Duodenal mucosa (tissue), 2 donors: ENCODE data around the gene PCSK5.

Experiments
- H3K27ac ChIP-seq: one replicate; pipeline ENCODE4 v1.7.0; 2013; ENCODE audit warnings: low read depth, low read length
- H3K27me3 ChIP-seq, 2 donors: one replicate each; pipeline ENCODE4 v1.7.0; 2013; ENCODE audit warnings: low read length in 2 of 2, control low read depth in 1 of 2; ENCODE audit not compliant: insufficient read depth in 2 of 2, control insufficient read depth in 1 of 2
- H3K36me3 ChIP-seq, 2 donors: one replicate each; pipeline ENCODE4 v1.7.0; 2013; ENCODE audit warnings: low read length in 2 of 2, control low read depth in 1 of 2; ENCODE audit not compliant: insufficient read depth in 2 of 2, control insufficient read depth in 1 of 2
- H3K4me1 ChIP-seq, 2 donors: one replicate each; pipeline ENCODE4 v1.7.0; 2013; ENCODE audit warnings: low read length in 2 of 2, control low read depth in 1 of 2; ENCODE audit not compliant: insufficient read depth in 2 of 2, control insufficient read depth in 1 of 2
- H3K4me3 ChIP-seq, 2 donors: one replicate each; pipeline ENCODE4 v1.7.0; 2013; ENCODE audit warnings: low read length in 2 of 2, low read depth in 1 of 2
- H3K9ac ChIP-seq, 2 donors: one replicate each; pipeline ENCODE4 v1.7.0; 2013; ENCODE audit warnings: low read length in 2 of 2, low read depth in 1 of 2
- H3K9me3 ChIP-seq, 2 donors: one replicate each; pipeline ENCODE4 v1.7.0; 2013; ENCODE audit warnings: low read length in 2 of 2, control low read depth in 1 of 2; ENCODE audit not compliant: control insufficient read depth in 1 of 2

The PCSK5 gene

DNA sequence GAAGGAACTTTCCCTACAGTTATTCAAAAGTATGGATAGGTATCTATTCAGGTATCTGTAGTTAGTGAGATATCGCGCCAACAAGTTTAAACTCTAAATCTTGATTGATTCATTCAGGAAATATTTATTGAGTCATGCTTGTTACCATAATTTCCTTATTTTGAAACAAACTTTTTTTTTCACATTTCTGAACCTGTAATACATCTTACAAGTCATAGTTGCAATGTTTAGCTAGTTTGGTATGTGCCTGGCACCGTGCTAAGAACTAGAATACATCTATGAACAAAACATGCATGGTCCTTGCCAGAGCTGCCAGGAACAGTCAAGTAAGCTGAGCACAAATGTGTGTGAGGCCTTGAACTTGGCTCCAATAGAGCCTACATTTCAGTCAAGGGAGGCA lies 226.4 kb downstream of the PCSK5 start:
- Histone ChIP-seq H3K9me3 (no peaks in the 10 kb centered on the region), H3K36me3 (peaks cover 12 to 25% of the 10 kb centered on the region in 2 donors), H3K27ac (no peak overlapping the region), H3K9ac (no peak overlapping the region), H3K4me3 (no peak overlapping the region), H3K4me1 (no peaks in the 10 kb centered on the region), H3K27me3 (no peaks in the 10 kb centered on the region)

DNA sequence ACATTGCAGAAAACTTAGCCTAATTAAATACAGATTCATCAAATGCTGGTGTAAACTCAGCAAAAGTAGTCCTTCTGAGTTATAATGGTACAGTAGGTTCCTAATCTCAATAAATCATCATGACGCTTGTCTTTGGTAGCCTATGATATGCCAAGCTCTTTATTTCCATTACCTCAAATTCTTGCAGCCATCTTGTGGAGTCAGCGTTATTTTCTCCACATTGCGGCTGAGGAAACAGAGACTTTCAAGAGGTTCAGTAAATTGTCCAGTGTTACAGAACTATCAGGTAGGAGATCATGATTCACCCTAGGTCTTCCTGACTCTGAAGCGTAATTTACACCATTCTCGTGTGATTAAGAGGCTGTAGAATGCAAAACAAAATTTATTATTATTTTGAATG lies 237.2 kb downstream of the PCSK5 start:
- H3K9me3 ChIP-seq = no peaks in the 10 kb centered on the region
- peaks cover 5 to 12% of the 10 kb centered on the region in 2 donors for H3K36me3 ChIP-seq
- H3K4me1 ChIP-seq = no peaks in the 10 kb centered on the region
- no peak overlapping the region for H3K9ac ChIP-seq
- no peak overlapping the region for H3K27ac ChIP-seq
- H3K27me3 ChIP-seq = no peaks in the 10 kb centered on the region
- no peak overlapping the region for H3K4me3 ChIP-seq

DNA sequence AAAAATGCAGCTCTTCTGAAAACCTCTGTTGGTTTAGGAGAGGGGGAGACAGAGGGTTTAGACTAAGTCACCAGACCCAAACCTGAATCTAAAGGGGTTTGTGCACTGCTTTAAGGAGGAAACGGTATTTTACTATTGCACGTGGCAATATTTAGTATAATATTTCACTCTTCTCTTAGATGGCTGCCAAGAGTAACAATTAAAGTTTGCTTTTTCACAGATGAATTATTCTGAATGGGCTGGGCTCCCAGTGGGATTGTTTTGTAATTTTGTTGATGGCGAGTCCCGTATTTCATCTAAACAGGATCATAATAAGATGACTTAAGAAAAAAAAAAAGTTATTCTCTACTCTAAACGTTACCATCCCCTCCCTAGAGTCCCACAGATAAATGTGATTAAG lies 245.4 kb downstream of the PCSK5 start:
- no peaks in the 10 kb centered on the region for H3K27me3 ChIP-seq

DNA sequence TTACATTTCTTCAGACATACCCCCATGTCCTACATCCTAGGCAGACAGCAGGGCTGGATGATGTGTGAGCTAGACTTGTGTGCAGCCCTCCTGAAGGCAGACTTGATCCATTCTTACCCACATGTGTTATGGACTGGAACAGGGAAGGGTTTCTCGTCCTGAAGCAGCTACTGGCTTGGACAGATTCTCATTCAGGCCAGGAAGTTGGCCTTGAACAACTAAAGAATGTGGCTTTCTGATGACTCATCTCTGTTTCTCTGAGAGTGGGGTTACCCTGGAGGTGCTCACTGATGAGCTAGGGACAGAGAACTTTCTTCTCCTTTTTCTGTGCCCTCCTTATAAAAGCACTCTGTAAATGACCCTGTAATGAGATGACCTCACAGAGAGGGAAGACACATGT lies 246.5 kb downstream of the PCSK5 start:
- no peaks in the 10 kb centered on the region for H3K4me1 ChIP-seq

More for the DNA sequence above, 245.4 kb downstream of the PCSK5 start:
- Histone ChIP-seq H3K36me3 (peaks cover 4 to 9% of the 10 kb centered on the region in 2 donors), H3K4me3 (no peak overlapping the region), H3K9ac (no peak overlapping the region), H3K27ac (no peak overlapping the region), H3K4me1 (no peaks in the 10 kb centered on the region), H3K9me3 (no peaks in the 10 kb centered on the region)

DNA sequence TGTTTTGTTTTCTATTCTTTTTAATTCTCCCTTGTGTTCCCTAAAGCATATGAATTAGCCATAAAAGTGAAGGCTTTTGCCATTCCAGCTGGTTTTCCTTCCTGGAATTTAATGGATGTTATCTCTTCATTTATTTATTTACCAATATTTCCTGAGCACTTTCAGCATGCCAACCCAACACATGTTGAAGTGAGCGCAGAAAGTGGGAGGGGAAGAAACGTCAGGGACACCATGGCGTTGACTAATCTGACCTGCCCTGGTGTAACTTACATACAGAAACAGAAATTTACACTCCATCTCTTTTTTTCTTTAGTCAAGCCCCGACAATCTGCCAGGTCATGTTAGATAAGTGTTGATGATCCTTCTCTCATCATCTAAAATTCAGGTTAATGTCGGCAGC lies 247.5 kb downstream of the PCSK5 start:
- H3K27me3 ChIP-seq = no peaks in the 10 kb centered on the region
- H3K4me3 ChIP-seq = no peak overlapping the region
- no peaks in the 10 kb centered on the region for H3K4me1 ChIP-seq
- peaks cover 4 to 7% of the 10 kb centered on the region in 2 donors for H3K36me3 ChIP-seq
- H3K9me3 ChIP-seq = no peaks in the 10 kb centered on the region
- no peak overlapping the region for H3K9ac ChIP-seq
- no peak overlapping the region for H3K27ac ChIP-seq

More for the DNA sequence above, 246.5 kb downstream of the PCSK5 start:
- H3K27me3 ChIP-seq = no peaks in the 10 kb centered on the region
- H3K9me3 ChIP-seq = no peaks in the 10 kb centered on the region
- H3K9ac ChIP-seq = no peak overlapping the region
- no peak overlapping the region for H3K4me3 ChIP-seq
- no peak overlapping the region for H3K27ac ChIP-seq
- peaks cover 4 to 9% of the 10 kb centered on the region in 2 donors for H3K36me3 ChIP-seq

DNA sequence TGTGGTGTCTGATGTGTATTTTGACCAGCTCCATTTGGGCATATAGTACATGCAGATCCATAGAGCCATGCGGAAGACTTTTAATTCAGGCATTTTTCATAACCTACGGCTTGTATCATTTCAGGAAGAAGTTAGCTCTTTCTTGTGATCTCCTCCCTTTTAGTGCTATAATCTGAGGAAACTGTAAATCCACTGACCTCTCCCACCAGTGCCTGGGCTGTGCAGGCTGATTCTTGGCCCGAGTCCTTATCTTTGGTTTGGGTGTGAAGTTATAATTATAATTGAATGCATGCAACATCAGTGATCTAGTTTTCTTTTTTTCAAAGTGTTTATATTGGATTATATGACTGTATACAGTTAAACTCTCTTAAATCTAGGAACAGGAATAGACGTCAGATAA lies 247.9 kb downstream of the PCSK5 start:
- no peaks in the 10 kb centered on the region for H3K27me3 ChIP-seq
- no peak overlapping the region for H3K27ac ChIP-seq
- no peak overlapping the region for H3K9ac ChIP-seq
- H3K36me3 ChIP-seq = peaks cover 4 to 8% of the 10 kb centered on the region in 2 donors
- H3K4me1 ChIP-seq = no peaks in the 10 kb centered on the region
- H3K4me3 ChIP-seq = no peak overlapping the region
- H3K9me3 ChIP-seq = no peaks in the 10 kb centered on the region

DNA sequence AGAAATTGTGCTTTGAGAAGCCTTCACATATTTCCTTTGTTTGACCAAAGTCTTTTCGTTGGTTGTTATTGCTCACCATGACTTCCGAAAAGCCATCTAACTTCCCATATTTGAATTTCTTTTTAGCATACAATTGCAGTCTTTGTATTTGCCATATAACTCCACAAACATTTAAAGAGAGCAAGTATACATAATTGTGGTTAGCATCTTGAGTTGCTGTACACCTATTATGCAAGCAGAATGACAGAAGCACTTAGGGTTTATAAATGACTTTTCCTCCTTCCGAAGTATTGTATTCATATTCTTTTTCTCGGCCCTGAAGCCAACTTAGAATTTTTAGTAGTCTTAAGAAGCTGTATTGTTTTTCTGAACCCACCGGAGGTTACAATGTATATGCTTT lies 253.4 kb downstream of the PCSK5 start:
- no peaks in the 10 kb centered on the region for H3K9me3 ChIP-seq
- no peak overlapping the region for H3K9ac ChIP-seq
- H3K27me3 ChIP-seq = no peaks in the 10 kb centered on the region
- H3K4me1 ChIP-seq = no peaks in the 10 kb centered on the region
- peaks cover 0 to 17% of the 10 kb centered on the region in 2 donors for H3K36me3 ChIP-seq
- no peak overlapping the region for H3K4me3 ChIP-seq
- no peak overlapping the region for H3K27ac ChIP-seq

DNA sequence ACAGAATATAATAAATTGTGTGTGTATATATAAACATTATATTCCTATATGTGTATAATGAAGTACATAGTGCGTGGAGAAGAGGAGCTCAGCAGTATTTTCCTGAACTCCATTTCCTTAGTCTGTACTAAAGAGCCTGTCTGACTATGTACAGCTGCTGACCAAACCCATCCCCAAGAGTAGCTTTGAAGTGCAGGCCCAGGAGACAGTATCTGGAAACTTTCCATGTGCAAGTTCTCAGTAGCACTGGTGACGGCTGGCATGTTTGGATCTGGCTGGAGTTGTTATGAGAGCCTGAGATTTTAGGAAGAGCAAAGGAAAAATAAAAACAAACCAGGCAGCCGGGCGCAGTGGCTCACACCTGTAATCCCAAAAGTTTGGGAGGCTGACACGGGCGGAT lies 259.5 kb downstream of the PCSK5 start:
- Histone ChIP-seq H3K36me3 (peaks cover 0 to 16% of the 10 kb centered on the region in 2 donors), H3K4me1 (no peaks in the 10 kb centered on the region), H3K4me3 (no peak overlapping the region), H3K27me3 (no peaks in the 10 kb centered on the region), H3K27ac (no peak overlapping the region), H3K9me3 (no peaks in the 10 kb centered on the region), H3K9ac (no peak overlapping the region)

DNA sequence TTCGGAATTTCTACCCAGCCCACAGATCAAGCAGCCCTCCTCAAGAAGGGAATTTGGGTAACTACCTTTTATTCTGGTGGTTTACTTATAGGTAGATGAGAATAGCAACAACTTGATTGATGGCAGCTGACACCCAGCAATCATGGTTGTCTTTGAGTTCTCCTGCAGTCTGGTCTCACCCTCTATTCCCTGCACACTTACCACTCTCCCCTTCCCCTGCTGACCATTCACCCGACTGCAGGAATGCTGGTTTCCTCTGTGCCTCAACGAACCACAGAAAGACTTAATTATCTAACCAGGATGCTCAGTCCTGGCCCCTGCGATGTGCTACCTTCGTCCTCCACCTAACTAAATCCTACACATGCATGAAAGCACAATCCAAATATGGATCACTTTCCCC lies 260.8 kb downstream of the PCSK5 start:
- no peaks in the 10 kb centered on the region for H3K4me1 ChIP-seq
- H3K4me3 ChIP-seq = no peak overlapping the region
- H3K9me3 ChIP-seq = no peaks in the 10 kb centered on the region
- peaks cover 0 to 16% of the 10 kb centered on the region in 2 donors for H3K36me3 ChIP-seq
- no peak overlapping the region for H3K27ac ChIP-seq
- no peaks in the 10 kb centered on the region for H3K27me3 ChIP-seq
- no peak overlapping the region for H3K9ac ChIP-seq

DNA sequence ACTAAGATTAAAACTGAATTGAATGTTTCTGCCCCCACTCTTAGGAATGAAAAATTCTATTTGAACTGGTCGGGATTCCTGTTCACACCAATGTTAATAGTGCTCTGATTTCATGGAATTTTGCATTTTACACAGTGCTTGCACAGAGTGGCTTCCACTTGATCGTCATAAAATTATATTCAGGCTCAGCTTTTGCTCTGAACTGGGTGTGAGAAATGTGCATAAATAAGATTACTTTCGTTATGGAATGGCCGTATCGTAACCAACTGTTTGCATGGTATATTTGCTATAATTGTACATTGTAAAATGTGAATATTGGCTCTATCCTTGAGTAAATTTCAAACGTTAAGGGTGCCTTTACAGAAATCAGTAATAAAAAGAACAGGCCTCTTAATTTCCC lies 262.9 kb downstream of the PCSK5 start:
- H3K27ac ChIP-seq = no peak overlapping the region
- no peaks in the 10 kb centered on the region for H3K4me1 ChIP-seq
- H3K4me3 ChIP-seq = no peak overlapping the region
- H3K27me3 ChIP-seq = no peaks in the 10 kb centered on the region
- H3K9ac ChIP-seq = no peak overlapping the region
- no peaks in the 10 kb centered on the region for H3K9me3 ChIP-seq
- H3K36me3 ChIP-seq = peaks cover 7 to 22% of the 10 kb centered on the region in 2 donors
